Fibroblast of lung (primary cell): ENCODE data around the gene VTA1. TPM values are rescaled to one million over a fixed set of nuclear protein-coding genes. Genes with fewer than 3 reads are reported as not detected.
A peak's percentile ranks its signal among the peaks of the same experiment; 100 is the strongest.

ENCODE experiments used
- DNase-seq, 2 donors: peaks; one replicate each; pipeline versions ENCODE4 v3.0.0 to v3.0.0-alpha.2; 2010; ENCODE audit warnings: low read depth in 2 of 2
- H2AFZ ChIP-seq: 2 replicates; pipeline ENCODE4 v1.5.1; 2012; ENCODE audit warnings: low read length, control low read depth, inconsistent platforms
- H3K27ac ChIP-seq: 2 replicates; pipeline ENCODE4 v1.5.1; 2011; ENCODE audit warnings: low read length, control low read depth; ENCODE audit not compliant: insufficient read depth
- H3K27me3 ChIP-seq: 2 replicates; pipeline ENCODE4 v1.5.1; 2011; ENCODE audit warnings: mild to moderate bottlenecking, low read length; ENCODE audit not compliant: control insufficient read depth, insufficient read depth
- H3K36me3 ChIP-seq: 2 replicates; pipeline ENCODE4 v1.5.1; 2011; ENCODE audit warnings: low read length; ENCODE audit not compliant: control insufficient read depth, insufficient read depth
- H3K4me1 ChIP-seq: 2 replicates; pipeline ENCODE4 v1.5.1; 2011; ENCODE audit warnings: low read length; ENCODE audit not compliant: control insufficient read depth, insufficient read depth; ENCODE audit errors: extremely low read depth
- H3K4me2 ChIP-seq: 2 replicates; pipeline ENCODE4 v1.5.1; 2011; ENCODE audit warnings: low read length, control low read depth; ENCODE audit not compliant: insufficient read depth; ENCODE audit errors: extremely low read depth
- H3K4me3 ChIP-seq, 4 experiments: fragments of 200-600 bp in 1 of 4; sonication (generic) in 1 of 4; replicated peaks in 1 of 4; 2 replicates each; pipeline ENCODE4 v1.5.1; 2011 to 2016; ENCODE audit warnings: low read length in 4 of 4, low read depth in 3 of 4, mild to moderate bottlenecking in 3 of 4, control low read depth in 2 of 4, inconsistent platforms in 1 of 4, mixed read lengths in 1 of 4; ENCODE audit not compliant: insufficient read depth in 1 of 4; ENCODE audit errors: control extremely low read depth in 1 of 4
- H3K79me2 ChIP-seq: 2 replicates; pipeline ENCODE4 v1.5.1; 2012; ENCODE audit warnings: mild to moderate bottlenecking, low read length, inconsistent platforms; ENCODE audit not compliant: control insufficient read depth, insufficient read depth
- H3K9ac ChIP-seq: 2 replicates; pipeline ENCODE4 v1.5.1; 2011; ENCODE audit warnings: mild to moderate bottlenecking, low read length, control low read depth; ENCODE audit not compliant: insufficient read depth
- H3K9me3 ChIP-seq: 2 replicates; pipeline ENCODE4 v1.5.1; 2012; ENCODE audit warnings: low read depth, low read length; ENCODE audit not compliant: control insufficient read depth, insufficient read depth
- H4K20me1 ChIP-seq: 2 replicates; pipeline ENCODE4 v1.5.1; 2011; ENCODE audit warnings: low read length; ENCODE audit not compliant: control insufficient read depth, insufficient read depth; ENCODE audit errors: extremely low read depth
- CTCF ChIP-seq, 2 donors: IDR thresholded peaks in 1 of 2; conservative IDR thresholded peaks in 1 of 2; 1 replicate in 1 of 2; 2 replicates in 1 of 2; pipeline ENCODE4 v1.5.1; 2011 to 2012; ENCODE audit warnings: low read length in 2 of 2, control low read depth in 1 of 2, inconsistent platforms in 1 of 2, low read depth in 1 of 2, mild to moderate bottlenecking in 1 of 2
- EZH2 ChIP-seq: IDR thresholded peaks from 2 replicates; pipeline ENCODE4 v1.5.1; 2012; ENCODE audit warnings: low read length, control low read depth, mild to moderate bottlenecking; ENCODE audit errors: missing control alignments
- polyA plus RNA-seq, 2 donors: library from polyadenylated mRNA; depleted of rRNA in 1 of 2; stranded (reverse) in 1 of 2; unstranded in 1 of 2; fragments of >200 nt; gene quantifications; 2 replicates each; pipeline ENCODE4 v1.2.1, GENCODE V29; 2011 to 2012; ENCODE audit warnings: missing spikeins in 1 of 2
- total RNA-seq: library from RNA; depleted of rRNA; stranded (reverse); fragments of >200 nt; gene quantifications from 2 replicates; pipeline ENCODE4 v1.2.1, GENCODE V29; 2014

VTA1 gene
- total and polyA plus RNA-seq, 2 donors (not counting 1 experiment from before 2014, with no cell fraction given): 26.3 to 99.3 TPM

GRCh38 chr6:142162780-142163179, 15.7 kb downstream of the VTA1 start:
- Histone ChIP-seq H4K20me1 (no peaks in the 10 kb centered on the region), H3K36me3 (no peaks in the 10 kb centered on the region), H3K9ac (no peak overlapping the region)

GRCh38 chr6:142165227-142165626, 18.2 kb downstream of the VTA1 start:
- Histone ChIP-seq H3K9me3 (no peaks in the 10 kb centered on the region), H3K4me2 (no peak overlapping the region), H3K27ac (no peak overlapping the region), H3K79me2 (peaks cover 48% of the 10 kb centered on the region), H3K4me1 (no peaks in the 10 kb centered on the region), H2AFZ (no peak overlapping the region), H3K9ac (no peak overlapping the region), H4K20me1 (no peaks in the 10 kb centered on the region), H3K4me3 (no peak overlapping the region), H3K36me3 (no peaks in the 10 kb centered on the region), H3K27me3 (no peaks in the 10 kb centered on the region)
- DNase-seq: no peak
- no peak for TF ChIP-seq EZH2
- TF ChIP-seq CTCF (conservative IDR thresholded peaks at IDR 0.05 in 1 of 2, IDR thresholded peaks at IDR 0.05 in 1 of 2; ENCODE audit: low read depth in 1 of 2, low read length in 2 of 2): no peak

More at GRCh38 chr6:142162780-142163179, 15.7 kb downstream of the VTA1 start:
- Histone ChIP-seq H3K4me2 (no peak overlapping the region), H3K27me3 (no peaks in the 10 kb centered on the region), H3K4me1 (no peaks in the 10 kb centered on the region), H3K79me2 (peaks cover 65% of the 10 kb centered on the region), H3K4me3 (no peak overlapping the region), H2AFZ (no peak overlapping the region), H3K9me3 (no peaks in the 10 kb centered on the region), H3K27ac (no peak overlapping the region)
- no peak for TF ChIP-seq CTCF (conservative IDR thresholded peaks at IDR 0.05 in 1 of 2, IDR thresholded peaks at IDR 0.05 in 1 of 2; ENCODE audit: low read depth in 1 of 2, low read length in 2 of 2)
- TF ChIP-seq EZH2: no peak
- no peak for DNase-seq

GRCh38 chr6:142167071-142167470, 20.0 kb downstream of the VTA1 start:
- no peak overlapping the region for H2AFZ ChIP-seq
- H3K79me2 ChIP-seq: peaks cover 34% of the 10 kb centered on the region
- peaks cover 3% of the 10 kb centered on the region for H3K36me3 ChIP-seq
- DNase-seq: peak in 1 of 2 donors; percentile 20
- no peak overlapping the region for H3K4me3 ChIP-seq
- no peak overlapping the region for H3K9ac ChIP-seq
- H4K20me1 ChIP-seq: no peaks in the 10 kb centered on the region
- H3K27ac ChIP-seq: no peak overlapping the region
- TF ChIP-seq CTCF (conservative IDR thresholded peaks at IDR 0.05 in 1 of 2, IDR thresholded peaks at IDR 0.05 in 1 of 2; ENCODE audit: low read depth in 1 of 2, low read length in 2 of 2) (no peak), EZH2 (no peak)
- H3K4me2 ChIP-seq: no peak overlapping the region
- H3K4me1 ChIP-seq: no peaks in the 10 kb centered on the region
- no peaks in the 10 kb centered on the region for H3K27me3 ChIP-seq
- no peaks in the 10 kb centered on the region for H3K9me3 ChIP-seq
